HL-60 (cell line): ENCODE measurements around the gene MFSD2A.
"Not testable (repeated sequence)": the region's sequence is repeated elsewhere in the genome, so short reads cannot be mapped to it uniquely, and the experiment has no call there.

Experiments used
- DNase-seq, 2 experiments: peaks; one replicate each; pipeline ENCODE4 v3.0.0-alpha.2; 2010 to 2020; ENCODE audit warnings: low read depth in 1 of 2, low spot score in 1 of 2
- H3K27ac ChIP-seq: fragments of 250-450 bp; sonication (Bioruptor Pico); replicated peaks from 2 replicates; pipeline ENCODE4 v1.5.1; 2020; ENCODE audit warnings: mild to moderate bottlenecking, moderate library complexity
- H3K27me3 ChIP-seq: fragments of 250-450 bp; sonication (Bioruptor Pico); 2 replicates; pipeline ENCODE4 v1.5.1; 2021; ENCODE audit warnings: mild to moderate bottlenecking, moderate library complexity; ENCODE audit not compliant: insufficient read depth, poor library complexity, severe bottlenecking
- H3K4me3 ChIP-seq: replicated peaks from 2 replicates; pipeline ENCODE4 v1.5.1; 2011; ENCODE audit warnings: mild to moderate bottlenecking, control low read depth, low read length; ENCODE audit not compliant: insufficient read depth
- GABPA ChIP-seq: IDR thresholded peaks from 2 replicates; pipeline ENCODE4 v1.6.1; 2012; ENCODE audit warnings: low read depth
- POLR2AphosphoS5 ChIP-seq: IDR thresholded peaks from 2 replicates; pipeline ENCODE4 v1.6.1; 2012; ENCODE audit warnings: low read depth
- SPI1 ChIP-seq: IDR thresholded peaks from 2 replicates; pipeline ENCODE4 v1.6.1; 2012; ENCODE audit warnings: low read depth, mild to moderate bottlenecking, borderline replicate concordance
- TF ChIP-seq, protein P1 (sequence below): IDR thresholded peaks from 2 replicates; pipeline ENCODE4 v1.6.1; 2012; ENCODE audit warnings: low read depth; ENCODE audit not compliant: insufficient replicate concordance
- TF ChIP-seq, protein P2 (sequence below): IDR thresholded peaks from one replicate; pipeline ENCODE4 v1.5.1; 2011; ENCODE audit warnings: low read length, control low read depth, inconsistent platforms; ENCODE audit not compliant: insufficient read depth

Gene MFSD2A

DNA sequence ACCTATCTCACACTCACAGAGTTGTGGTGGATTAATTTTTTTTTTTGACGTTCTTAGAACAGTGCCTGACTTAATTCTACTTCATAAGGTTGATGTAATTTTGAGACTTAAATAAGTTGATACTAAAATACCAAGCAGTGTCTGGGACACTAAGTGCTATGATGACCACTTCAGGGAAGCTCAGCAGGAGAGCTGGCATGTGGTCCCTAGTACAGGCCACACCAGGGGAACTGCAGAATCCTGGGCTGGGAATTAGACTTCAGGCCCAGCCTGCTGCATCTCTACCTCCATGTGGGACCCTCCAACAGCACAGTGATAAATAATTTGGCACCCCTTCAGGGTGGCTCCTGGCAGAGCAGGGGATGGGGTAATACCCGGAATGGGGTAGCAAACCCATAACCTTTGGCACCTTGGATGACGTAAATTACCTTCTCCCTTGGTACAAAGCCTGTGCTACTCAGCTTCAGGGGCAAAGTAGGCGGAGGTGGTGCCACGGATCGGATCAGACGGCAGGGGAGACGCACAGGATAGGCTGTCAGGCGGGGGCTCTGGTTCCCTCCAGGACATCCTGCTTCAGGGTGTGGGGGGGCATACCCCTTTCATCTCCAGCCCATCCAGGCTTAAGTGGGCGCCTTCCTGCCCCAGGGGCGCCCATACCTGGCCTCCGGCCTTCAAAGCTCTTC, 4.8 kb downstream of the MFSD2A start:
- Histone ChIP-seq H3K27me3 (no peaks in the 10 kb centered on the region), H3K27ac (peak overlapping the region; percentile 83), H3K4me3 (peak overlapping the region; percentile 21; the same call in 1 of the 2 replicates)
- no peak for DNase-seq
- TF ChIP-seq GABPA = no peak
- TF ChIP-seq, protein P1, sequence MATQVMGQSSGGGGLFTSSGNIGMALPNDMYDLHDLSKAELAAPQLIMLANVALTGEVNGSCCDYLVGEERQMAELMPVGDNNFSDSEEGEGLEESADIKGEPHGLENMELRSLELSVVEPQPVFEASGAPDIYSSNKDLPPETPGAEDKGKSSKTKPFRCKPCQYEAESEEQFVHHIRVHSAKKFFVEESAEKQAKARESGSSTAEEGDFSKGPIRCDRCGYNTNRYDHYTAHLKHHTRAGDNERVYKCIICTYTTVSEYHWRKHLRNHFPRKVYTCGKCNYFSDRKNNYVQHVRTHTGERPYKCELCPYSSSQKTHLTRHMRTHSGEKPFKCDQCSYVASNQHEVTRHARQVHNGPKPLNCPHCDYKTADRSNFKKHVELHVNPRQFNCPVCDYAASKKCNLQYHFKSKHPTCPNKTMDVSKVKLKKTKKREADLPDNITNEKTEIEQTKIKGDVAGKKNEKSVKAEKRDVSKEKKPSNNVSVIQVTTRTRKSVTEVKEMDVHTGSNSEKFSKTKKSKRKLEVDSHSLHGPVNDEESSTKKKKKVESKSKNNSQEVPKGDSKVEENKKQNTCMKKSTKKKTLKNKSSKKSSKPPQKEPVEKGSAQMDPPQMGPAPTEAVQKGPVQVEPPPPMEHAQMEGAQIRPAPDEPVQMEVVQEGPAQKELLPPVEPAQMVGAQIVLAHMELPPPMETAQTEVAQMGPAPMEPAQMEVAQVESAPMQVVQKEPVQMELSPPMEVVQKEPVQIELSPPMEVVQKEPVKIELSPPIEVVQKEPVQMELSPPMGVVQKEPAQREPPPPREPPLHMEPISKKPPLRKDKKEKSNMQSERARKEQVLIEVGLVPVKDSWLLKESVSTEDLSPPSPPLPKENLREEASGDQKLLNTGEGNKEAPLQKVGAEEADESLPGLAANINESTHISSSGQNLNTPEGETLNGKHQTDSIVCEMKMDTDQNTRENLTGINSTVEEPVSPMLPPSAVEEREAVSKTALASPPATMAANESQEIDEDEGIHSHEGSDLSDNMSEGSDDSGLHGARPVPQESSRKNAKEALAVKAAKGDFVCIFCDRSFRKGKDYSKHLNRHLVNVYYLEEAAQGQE = no peak
- no peak for TF ChIP-seq POLR2AphosphoS5
- TF ChIP-seq, protein P2, sequence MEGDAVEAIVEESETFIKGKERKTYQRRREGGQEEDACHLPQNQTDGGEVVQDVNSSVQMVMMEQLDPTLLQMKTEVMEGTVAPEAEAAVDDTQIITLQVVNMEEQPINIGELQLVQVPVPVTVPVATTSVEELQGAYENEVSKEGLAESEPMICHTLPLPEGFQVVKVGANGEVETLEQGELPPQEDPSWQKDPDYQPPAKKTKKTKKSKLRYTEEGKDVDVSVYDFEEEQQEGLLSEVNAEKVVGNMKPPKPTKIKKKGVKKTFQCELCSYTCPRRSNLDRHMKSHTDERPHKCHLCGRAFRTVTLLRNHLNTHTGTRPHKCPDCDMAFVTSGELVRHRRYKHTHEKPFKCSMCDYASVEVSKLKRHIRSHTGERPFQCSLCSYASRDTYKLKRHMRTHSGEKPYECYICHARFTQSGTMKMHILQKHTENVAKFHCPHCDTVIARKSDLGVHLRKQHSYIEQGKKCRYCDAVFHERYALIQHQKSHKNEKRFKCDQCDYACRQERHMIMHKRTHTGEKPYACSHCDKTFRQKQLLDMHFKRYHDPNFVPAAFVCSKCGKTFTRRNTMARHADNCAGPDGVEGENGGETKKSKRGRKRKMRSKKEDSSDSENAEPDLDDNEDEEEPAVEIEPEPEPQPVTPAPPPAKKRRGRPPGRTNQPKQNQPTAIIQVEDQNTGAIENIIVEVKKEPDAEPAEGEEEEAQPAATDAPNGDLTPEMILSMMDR = no peak
- TF ChIP-seq SPI1 = no peak

DNA sequence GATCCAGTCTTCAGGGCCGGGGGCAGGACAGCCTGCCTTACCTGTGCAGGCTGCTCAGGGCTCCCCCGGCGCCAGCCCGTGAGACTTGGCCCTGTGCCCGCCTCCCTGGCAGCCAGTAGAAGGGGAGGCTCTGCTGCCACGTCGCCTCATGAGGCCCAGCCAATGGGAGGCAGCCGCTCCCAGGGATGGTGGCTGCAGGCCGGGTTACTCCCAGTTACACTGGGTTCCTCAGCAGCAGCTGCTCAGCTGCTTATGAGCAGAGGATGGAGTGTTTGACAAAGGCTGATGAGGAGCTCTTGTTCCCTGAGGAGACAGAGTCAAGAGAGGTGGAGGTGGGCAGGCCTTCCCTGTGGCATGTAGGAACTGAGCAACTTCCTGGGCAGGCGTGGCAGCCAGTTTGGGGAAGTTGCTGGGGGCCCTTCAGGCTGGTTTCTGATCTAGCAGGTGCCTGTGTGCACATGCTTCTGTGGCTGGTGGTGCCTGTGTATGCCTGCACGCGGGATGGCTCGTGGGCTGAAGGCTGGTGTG, 5.5 kb downstream of the MFSD2A start:
- peak; percentile 75 to 96 for DNase-seq
- TF ChIP-seq SPI1 (peak; percentile 65; the same call in 1 of the 2 replicates), GABPA (no peak), POLR2AphosphoS5 (peak; percentile 96)
- TF ChIP-seq, protein P2 = no peak
- TF ChIP-seq, protein P1 = no peak
- peak overlapping the region; percentile 83 for H3K27ac ChIP-seq
- H3K4me3 ChIP-seq = peak overlapping the region; percentile 21; the same call in 1 of the 2 replicates
- H3K27me3 ChIP-seq = no peaks in the 10 kb centered on the region

DNA sequence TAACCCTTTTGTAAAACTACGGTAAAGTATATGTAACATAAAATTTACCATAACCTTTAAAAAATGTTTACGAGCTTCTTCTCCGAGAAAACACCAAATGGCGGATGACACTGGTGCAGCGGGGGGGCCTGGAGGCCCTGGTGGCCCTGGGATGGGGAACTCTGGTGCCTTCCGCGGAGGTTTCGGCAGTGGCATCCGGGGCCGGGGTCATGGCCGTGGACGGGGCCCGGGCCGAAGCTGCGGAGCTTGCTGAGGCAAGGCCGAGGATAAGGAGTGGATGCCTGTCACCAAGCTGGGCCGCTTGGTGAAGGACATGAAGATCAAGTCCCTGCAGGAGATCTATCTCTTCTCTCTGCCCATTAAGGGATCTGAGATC, 7.5 kb downstream of the MFSD2A start:
- H3K27me3 ChIP-seq = no peaks in the 10 kb centered on the region
- no peak for DNase-seq
- H3K4me3 ChIP-seq = no peak overlapping the region
- no peak overlapping the region for H3K27ac ChIP-seq
- TF ChIP-seq GABPA (no peak), SPI1 (no peak)
- TF ChIP-seq, protein P1 = no peak

DNA sequence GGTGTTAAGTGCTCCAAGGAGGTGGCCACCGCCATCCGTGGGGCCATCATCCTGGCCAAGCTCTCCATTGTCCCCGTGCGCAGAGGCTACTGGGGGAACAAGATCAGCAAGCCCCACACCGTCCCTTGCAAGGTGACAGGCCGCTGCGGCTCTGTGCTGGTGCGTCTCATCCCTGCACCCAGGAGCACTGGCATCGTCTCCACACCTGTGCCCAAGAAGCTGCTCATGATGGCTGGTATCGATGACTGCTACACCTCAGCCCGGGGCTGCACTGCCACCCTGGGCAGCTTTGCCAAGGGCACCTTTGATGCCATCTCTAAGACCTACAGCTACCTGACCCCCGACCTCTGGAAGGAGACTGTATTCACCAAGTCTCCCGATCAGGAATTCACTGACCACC, 8.0 kb downstream of the MFSD2A start:
- not testable (repeated sequence) for DNase-seq, H3K27ac ChIP-seq, H3K4me3 ChIP-seq, H3K27me3 ChIP-seq
